Urothelium cell line (cell line): ENCODE data around the gene TPM4.
"Not testable (repeated sequence)": the region's sequence is repeated elsewhere in the genome, so short reads cannot be mapped to it uniquely, and the experiment has no call there.

ENCODE experiments used
- DNase-seq: peaks from one replicate; pipeline ENCODE4 v3.0.0; 2011; ENCODE audit warnings: low spot score, mixed read lengths
- FAIRE-seq: peaks from 2 replicates; lab custom pipeline; 2011; peaks lifted over from hg19 to GRCh38; lab: Jason Lieb, UNC

The TPM4 gene

DNA sequence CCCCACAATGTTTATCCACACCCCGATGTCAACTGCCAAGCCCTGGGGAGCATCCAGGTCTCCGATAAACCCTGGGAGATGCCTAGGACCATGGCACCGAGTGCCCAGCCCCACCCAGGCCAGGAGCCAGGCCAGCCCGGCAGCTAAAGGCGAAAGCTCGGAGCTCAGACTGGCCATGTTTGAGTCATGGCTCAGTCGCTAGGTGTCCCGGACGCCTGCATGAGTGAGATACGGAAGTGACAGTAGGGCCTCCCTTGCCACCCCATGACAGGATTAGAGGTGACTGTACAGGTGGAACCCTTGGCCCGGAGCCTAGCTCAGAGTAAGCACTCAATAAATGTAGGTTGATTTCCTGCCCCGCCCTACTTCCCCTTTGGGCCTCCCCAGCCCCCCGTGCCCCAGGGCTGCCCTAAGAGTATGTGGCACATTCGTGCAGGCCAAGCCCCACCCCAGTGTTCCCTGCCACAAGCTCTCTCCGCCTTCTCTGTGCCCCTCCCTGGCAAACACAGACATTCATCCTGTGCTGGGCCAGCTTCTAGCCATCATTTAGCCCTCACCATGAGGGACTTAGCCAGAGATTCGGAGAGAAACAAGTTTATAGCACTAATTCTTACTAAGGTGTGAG, 5.8 kb upstream of the TPM4 start:
- DNase-seq (no peak), FAIRE-seq (no peak)

DNA sequence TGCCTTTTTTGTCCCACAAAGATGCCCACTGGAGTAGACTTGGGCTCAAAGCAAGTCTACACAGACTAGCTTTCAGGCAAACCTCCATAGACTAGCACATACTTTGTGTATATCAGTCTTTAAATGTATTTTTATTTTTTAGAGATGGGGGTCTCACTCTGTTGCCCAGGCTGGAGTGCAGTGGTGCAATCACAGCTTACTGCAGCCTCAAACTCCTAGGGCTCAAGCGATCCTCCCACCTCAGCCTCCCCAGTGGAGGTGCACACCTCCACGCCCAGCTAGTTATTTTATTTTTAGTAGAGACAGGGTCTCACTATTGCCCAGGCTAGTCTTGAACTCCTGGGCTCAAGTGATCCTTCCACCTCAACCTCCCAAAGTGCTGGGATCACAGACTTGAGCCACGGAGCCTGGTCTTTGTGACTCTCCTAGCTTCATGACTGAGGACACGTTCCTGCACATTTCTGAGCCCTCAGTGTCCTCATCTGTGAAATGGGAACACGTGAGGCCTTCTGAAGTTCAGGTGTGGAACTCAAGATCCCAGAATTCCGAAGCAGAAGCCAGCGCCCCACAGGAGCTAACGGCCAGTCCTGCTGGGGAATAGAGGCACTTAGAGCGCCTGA, 5.1 kb upstream of the TPM4 start:
- FAIRE-seq, result no peak

DNA sequence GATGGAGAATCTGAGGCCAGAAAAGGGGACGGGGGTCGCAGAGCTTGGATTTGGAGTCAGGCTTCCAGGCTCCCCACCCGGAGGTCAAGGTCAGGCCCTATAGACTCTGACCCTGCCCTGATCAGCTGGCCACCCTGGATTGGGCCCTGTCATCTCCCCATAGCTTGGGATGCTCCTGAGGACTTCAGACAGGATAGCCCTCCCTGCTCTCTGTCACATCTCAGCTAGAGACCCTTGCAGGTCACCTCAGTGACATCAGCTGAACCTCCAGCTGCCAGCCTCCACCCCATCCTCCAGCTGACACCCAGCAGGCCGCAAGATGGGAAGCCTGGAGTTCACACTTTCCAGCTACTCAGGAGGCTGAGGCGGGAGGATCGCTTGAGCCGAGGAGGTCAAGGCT, 2.8 kb upstream of the TPM4 start:
- DNase-seq (no peak), FAIRE-seq (no peak)

More for the DNA sequence above, 5.1 kb upstream of the TPM4 start:
- no peak for DNase-seq

DNA sequence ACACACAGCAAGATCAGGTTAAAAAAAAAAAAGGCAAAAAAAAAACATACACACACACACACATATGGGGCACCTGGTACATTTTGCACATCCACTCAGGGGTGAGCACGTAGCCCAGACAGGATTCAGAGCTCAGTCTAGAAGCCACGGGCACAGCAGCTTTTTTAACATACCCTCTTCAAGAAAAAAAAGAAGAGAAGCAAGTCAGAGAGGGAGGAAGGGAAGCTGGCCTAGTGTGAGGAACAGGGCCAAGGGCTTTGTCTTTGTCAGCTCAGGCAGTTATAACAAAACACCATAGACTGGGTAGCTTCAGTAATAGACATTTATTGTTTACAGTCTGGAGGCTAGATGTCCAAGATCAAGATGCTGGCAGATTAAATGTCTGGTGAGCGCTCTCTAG, 2.3 kb upstream of the TPM4 start:
- no peak for DNase-seq
- no peak for FAIRE-seq

DNA sequence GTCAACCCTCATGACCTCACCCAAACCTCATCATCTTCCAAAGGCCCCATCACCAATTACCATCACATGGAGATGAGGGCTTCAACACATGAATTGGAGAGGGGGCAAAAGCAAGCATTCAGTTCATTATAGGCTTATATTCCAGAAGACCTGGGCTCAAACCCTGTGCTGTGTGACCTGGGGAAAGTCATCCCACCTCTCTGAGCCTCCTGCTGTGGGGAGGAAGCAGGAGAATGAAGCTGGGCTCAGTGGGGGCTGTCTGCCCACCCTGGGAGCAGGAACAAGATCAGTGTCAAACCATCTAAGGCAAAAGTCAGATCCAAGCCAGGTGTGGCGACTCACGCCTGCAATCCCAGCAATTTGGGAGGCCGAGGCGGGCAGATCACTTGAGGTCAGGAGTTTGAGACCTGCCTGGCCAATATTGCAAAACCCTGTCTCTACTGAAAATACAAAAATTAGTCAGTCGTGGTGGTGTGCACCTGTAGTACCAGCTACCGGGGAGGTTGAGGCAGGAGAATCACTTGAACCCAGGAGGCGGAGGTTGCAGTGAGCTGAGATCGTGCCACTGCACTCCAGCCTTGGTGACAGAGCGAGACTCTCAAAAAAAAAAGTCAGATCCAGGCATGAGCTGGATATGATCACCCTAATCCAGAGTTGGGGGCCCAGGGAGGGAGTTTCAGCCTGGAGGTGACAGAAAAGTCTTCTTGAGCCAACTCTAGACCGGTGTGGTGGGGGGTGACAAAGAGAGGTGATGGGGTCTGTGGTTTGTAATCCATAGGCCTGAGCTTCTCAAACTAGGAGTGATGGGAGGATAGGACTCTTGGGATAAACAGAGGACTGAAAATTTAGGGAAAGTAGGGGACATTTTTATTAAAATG, 1.6 kb upstream of the TPM4 start:
- no peak for DNase-seq
- no peak for FAIRE-seq

DNA sequence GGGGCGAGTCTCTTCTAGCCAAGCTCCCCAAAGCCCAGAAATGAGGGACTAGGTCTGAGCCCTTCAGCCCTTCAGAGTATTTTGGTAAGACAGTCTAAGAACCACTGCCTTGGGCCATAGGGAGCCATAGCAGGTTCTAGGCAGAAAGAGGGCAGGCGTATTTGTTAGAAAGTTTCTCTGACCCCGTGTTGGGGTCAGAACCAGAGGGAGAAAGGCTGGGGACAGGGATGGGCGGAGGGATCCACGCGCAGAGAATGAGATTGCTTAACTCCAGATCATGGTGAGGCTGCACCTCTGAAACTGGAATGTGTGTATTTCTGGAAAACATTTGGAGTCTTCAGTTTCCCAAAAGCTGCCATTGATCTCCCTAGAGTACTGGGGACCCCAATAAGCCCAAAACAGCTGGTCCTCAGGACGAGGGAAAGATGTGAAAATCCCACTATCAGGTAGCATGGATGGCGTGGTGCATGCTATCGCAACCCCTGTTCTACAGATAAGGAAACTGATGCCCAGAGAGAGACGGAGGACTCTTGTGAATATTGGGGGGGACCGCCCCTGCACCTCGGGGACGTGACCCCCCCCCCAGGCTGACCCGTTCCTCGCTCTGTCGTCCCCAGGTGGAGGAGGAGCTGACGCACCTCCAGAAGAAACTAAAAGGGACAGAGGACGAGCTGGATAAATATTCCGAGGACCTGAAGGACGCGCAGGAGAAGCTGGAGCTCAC, 703 bp upstream of the TPM4 start:
- FAIRE-seq, result no peak
- no peak for DNase-seq

DNA sequence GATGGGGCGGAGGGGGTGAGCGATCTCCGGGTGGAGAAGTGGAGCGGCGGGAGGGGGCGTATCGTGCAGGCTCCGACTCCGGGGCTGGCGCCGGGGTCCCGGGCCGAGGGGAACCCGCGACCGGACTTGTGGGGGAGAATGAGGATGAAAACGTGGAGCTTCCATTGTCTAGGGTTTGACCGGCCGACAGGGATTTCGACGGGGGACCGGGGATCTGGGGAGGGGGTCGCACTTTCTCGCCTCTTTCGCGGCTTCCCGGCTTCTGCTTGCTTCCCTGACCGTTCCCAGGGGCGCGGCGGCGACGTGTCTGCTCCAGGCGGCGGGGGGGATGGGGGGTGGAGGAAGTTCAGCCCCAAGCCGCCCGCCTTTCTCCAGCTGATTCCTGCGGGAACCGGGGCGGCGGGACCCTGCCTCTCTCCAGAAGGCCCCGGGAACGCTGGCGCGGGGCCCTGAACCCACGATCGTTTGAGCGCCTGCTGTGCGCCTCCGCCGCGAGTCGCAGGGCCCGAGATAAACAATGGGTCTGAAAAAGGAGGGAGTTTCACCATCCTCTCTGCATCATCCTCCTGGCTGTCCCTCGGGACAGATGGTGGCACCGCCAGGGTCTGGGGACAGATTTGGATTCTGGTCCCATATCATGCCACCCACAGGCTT, 790 bp downstream of the TPM4 start:
- DNase-seq (no peak), FAIRE-seq (no peak)

DNA sequence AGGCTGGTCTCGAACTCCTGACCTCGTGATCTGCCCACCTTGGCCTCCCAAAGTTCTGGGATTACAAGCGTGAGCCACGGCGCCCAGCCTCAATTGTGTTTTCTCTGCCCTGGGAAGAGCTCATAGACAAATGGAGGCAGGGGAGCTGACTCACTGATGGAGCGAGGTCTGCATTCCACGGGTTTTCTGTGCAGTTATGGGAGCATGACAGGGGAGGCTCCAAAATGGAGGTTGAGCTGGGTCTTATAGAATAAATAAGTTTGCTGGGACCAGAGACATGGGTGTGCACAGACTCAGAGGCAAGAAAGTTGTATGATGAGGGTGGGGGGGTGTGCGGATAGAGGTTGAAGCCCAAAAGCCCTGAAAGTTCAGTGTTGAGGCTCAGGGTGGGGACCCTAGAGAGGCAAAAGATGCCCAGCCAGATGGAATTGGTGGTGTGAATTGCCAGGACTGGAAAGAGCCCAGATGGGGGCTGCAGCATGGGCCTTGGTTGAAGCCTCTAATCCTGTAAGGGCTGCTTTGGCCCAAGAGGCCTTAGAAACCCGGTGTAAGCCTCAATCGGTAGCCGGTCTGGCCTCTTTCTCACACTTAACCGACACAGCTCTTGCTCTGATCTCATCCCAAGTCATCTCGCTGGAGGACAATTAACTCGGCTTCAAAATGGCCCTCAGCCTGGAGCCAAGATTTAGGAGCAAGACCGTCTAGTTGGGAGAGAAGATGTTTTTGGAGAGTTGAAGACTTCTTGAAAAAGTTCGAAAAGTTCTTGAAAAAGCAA, 1.9 kb downstream of the TPM4 start:
- FAIRE-seq (no peak), DNase-seq (no peak)

DNA sequence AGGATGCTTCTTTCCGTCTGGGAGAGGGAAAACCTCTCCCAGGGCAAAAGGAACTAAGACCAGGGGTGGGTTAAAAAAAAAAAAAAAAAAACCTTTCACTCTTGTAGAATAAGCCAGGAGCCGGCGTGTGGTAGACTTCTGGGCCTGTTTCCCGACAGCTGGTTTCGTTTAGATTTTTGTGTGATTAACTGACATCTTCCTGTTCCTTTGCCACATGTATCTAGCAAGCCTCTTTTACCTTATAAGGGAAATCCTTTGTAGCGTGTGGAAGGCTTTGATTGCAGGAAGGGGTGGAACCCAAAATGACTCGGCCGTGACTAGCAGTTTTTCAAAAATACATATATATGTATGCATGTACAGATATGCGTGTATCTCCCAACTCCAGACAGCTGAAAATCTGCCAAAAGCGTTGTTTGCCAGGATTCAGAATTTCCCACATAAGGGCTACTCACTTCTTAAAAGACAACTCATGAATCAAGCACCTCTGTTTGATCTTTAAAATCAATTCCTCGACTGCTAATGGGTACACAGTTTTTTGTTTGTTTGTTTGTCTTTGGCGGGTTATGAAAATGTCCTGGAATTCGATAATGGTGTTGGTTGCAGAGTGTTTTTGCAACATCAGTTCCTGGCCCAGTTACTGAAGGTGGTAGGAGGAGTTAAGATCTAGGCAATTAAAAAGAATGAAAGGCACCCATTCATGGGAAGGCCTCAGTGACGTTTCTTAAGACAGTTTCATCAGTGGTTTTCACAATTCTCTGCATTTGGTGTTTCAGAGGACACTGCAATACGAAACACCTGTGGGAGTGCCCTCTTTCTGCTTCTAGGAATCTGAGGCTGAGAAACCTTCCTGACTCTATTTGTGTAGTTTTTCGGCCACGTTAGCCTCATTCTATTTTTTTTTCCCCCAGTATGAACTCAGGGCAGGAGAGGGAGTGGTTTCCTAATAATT, 2.7 kb downstream of the TPM4 start:
- FAIRE-seq, result no peak
- no peak for DNase-seq

DNA sequence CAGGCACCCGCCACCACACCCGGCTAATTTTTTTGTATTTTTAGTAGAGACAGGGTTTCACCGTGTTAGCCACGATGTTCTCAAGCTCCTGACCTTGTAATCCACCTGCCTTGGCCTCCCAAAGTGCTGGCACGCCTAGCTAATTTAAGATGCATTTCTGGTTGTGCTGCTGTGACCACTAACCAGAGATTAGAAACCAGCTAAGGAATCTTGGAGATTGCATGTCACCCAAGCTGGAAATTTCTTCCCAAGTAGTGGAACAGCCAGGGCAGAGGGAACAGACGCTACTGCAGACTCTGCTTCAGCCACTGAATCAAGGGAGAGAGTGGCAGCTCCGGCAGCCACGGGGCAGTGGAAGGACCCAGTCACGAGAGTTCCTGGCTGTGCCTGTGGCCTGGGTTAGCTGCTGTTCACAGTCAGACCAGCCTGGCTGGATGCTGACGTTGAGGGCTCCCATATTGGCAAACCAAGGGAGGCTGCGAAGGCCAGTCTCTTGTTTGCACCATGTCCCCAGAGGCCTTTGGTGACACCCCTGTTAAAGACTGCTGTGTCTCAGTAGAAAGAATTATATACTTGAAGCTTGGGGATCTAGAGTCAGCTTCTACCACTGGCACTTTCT, 7.9 kb downstream of the TPM4 start:
- no peak for FAIRE-seq
- DNase-seq, result no peak

DNA sequence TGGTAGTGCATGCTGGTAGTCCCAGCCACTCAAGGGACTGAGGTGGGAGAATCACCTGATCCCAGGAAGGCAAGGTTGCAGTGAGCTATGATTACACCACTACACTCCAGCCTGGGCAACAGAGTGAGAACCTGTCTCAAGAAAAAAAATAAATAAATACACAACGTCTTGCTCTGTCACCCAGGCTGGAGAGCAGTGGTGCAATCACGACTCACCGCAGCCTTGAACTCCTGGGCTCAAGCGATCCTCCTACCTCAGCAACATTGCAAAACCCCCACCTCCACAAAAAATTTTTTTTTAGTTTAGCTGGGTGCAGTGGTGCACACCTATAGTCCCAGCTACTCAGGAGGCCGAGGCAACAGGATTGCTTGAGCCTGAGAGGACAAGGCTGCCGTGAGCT, 8.8 kb downstream of the TPM4 start:
- DNase-seq (no peak), FAIRE-seq (no peak)

DNA sequence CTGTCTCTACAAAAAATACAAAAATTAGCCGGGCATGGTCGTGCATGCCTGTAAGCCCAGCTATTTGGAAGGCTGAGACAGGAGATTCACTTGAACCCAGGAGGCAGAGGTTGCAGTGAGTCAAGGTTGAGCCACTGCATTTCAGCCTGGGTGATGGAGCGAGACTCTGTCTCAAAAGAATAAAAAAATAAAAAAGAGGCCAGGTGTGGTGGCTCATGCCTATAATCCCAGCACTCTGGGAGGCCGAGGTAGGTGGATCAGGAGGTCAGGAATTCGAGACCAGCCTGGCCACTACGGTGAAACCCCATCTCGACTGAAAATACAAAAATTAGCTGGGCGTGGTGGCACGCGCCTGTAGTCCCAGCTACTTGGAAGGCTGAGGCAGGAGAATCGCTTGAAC, 11.1 kb downstream of the TPM4 start:
- not testable (repeated sequence) for FAIRE-seq, DNase-seq

DNA sequence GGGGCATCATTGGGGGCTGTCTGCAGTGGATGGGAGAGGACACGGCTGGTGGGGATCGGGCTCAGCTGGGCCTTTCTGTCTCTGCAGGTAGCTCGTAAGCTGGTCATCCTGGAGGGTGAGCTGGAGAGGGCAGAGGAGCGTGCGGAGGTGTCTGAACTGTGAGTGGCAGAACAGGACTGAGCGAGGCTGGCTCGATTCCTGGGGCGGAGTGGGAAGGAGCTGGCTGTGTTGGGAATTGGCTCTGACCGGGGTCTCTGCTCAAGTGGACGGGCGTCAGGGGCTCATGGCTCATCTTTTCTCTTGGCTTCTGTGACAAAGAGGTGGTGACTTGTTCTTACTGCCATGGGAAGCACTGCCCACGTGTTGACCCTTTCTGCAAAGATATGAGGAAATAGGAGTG, 11.6 kb downstream of the TPM4 start:
- FAIRE-seq (no peak), DNase-seq (no peak)

DNA sequence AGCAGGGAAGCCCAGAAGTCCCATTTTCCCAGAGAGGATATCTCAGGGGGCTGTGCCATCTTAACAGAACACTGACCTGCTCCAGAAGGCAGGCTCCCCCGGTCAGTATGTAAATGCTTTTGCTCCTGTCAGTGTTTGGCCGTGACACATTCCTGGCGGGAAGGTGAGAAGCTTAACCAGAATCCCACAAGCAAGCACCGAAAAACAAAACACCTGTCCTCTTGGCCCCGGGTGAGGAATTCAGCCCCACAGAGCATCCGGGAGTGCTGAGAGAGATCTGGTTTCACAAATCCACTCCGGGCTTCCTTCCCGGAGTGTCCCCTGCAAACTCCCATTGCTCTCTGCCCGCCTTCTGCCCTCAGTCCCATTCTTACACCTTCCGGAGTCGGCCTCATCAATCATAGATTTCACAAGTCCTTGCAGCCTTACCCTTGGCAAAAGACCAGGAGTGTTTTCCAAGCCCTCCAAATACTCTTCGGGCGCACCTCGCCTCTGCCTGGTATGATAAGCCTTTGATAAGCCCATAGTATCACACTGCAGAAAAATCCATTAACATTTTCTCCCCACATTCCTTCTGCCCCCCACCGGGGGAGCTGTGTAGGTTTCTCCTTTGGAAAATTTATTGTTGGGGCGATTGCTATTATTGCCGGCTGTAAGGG, 12.2 kb downstream of the TPM4 start:
- DNase-seq (no peak), FAIRE-seq (no peak)

DNA sequence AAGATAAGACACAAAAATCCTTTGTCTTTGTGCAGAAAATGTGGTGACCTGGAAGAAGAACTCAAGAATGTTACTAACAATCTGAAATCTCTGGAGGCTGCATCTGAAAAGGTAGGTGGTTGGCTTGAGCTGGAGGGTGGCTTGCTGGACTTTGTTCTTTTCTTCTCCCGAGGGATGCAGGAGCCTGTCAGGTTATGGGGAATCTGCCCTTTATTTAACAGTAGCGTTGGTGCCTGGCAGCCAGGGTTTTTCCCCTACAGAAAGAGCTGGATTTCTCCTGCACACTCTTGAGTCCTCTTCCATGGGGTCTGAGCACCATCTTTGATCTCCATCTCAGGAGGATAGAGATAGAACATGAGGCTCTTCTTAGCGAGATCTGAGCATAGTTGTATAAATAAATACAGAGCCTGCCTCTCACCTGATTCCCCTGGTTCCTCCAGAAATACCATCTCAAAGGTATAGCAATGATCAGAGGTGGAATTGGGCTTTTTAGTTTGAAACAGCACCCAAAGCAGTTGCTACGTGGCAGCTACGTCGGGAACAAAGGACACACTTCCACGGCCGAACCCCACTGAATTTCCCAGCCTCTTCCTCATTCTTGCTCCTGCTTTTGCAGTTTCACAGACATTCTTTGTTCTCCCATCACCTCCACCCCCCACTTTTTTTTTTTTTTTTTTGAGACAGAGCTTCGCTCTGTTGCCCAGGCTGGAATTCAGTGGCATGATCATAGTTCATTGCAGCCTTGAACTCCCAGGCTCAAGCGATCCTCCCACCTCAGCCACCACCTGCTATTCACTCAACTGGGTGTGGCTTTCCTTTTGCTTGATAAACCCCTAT, 12.9 kb downstream of the TPM4 start:
- FAIRE-seq (no peak), DNase-seq (no peak)

DNA sequence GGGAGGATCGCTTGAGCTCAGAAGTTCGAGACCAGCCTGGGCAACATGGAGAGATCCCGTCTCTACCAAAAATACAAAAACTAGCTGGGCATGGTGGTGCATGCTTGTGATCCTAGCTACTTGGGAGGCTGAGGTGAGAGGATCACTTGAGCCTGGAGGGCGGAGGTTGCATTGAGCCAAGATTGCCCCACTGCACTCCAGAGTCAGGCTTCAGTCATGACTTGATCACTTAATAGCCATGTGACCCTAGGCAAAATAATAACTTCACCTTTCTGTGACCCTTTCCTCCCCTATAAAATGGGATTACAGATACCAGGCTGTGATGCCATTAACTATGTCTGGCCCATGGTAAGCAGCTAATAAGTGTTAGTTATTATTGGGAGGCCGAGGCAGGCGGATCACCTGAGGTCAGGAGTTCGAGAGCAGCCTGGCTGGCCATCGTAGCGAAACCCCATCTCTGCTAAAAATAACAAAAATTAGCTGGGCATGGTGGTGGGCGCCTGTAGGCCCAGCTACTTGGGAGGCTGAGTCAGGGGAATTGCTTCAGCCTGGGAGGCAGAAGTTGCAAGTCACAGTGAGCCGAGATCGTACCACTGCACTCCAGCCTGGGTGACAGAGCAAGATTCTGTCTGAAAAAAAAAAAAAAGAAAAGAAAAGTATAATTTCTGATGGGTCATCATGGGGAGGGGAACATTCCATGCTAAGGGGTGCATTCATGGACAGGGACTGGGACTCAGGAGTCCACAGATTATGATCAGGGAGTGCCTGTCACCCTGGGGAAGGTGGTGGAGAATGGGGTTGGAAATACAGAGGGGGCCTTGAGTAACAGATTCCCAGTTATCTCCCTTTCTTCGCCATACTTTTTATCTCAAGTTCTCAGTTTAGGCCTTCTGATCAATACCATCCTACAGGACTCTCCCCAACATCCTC, 15.5 kb downstream of the TPM4 start:
- FAIRE-seq (no peak), DNase-seq (no peak)
